Mesothelial cell of epicardium (in vitro differentiated cells): Measurements from ENCODE around the gene CALR. TPM values are rescaled to one million over a fixed set of nuclear protein-coding genes. Genes with fewer than 3 reads are reported as not detected.

Experiments
- DNase-seq, 2 experiments: peaks; one replicate each; pipeline ENCODE4 v3.0.0; 2021; ENCODE audit warnings: low spot score in 2 of 2; ENCODE audit not compliant: unreplicated experiment in 2 of 2
- H3K27ac Mint-ChIP-seq: 2 replicates; pipeline ENCODE4 v1.8.0; 2021; ENCODE audit warnings: mixed read lengths
- H3K27me3 Mint-ChIP-seq: 2 replicates; pipeline ENCODE4 v1.8.0; 2021; ENCODE audit warnings: low read depth, mixed read lengths
- H3K36me3 Mint-ChIP-seq: 2 replicates; pipeline ENCODE4 v1.8.0; 2021; ENCODE audit warnings: mixed read lengths
- H3K4me1 Mint-ChIP-seq: 2 replicates; pipeline ENCODE4 v1.8.0; 2021; ENCODE audit warnings: mixed read lengths
- H3K4me3 Mint-ChIP-seq: 2 replicates; pipeline ENCODE4 v1.8.0; 2021; ENCODE audit warnings: mild to moderate bottlenecking, moderate library complexity, mixed read lengths
- H3K9me3 Mint-ChIP-seq: 2 replicates; pipeline ENCODE4 v1.8.0; 2021; ENCODE audit warnings: mixed read lengths
- CTCF ChIP-seq: fragments of 200-600 bp; sonication (generic); IDR thresholded peaks from one replicate; pipeline ENCODE4 v1.5.0; 2021; ENCODE audit warnings: antibody characterized with exemption; ENCODE audit not compliant: unreplicated experiment
- total RNA-seq: library from RNA; stranded (reverse); gene quantifications from 3 replicates; pipeline ENCODE4 v1.2.1, GENCODE V29; 2021

Gene CALR
- total RNA-seq, 1 donor from 2014 or later: 863 TPM

GRCh38 chr19:12944104-12944674 is 5.8 kb downstream of the CALR start:
- DNase-seq: no peak
- TF ChIP-seq CTCF: no peak
- Mint-ChIP-seq H3K9me3 (no peaks in the 10 kb centered on the region), H3K27ac (peak overlapping the region; percentile 98), H3K27me3 (no peaks in the 10 kb centered on the region), H3K4me1 (peaks cover 49% of the 10 kb centered on the region), H3K4me3 (no peak overlapping the region), H3K36me3 (peaks cover 32% of the 10 kb centered on the region)

GRCh38 chr19:12945479-12946091 is 7.2 kb downstream of the CALR start, which contains the start of gene RAD23A:
Gene RAD23A (plus strand): TSS chr19:12945862. CDS start chr19:12945949, 87 bp downstream.
- H3K4me3 Mint-ChIP-seq: peak within 1 kb of the TSS; percentile 81

GRCh38 chr19:12946092-12946721 is 7.8 kb downstream of the CALR start:
- Mint-ChIP-seq H3K27ac (peak overlapping the region; percentile 96), H3K4me3 (peak overlapping the region; percentile 81), H3K36me3 (peaks cover 28% of the 10 kb centered on the region), H3K27me3 (no peaks in the 10 kb centered on the region), H3K4me1 (peaks cover 30% of the 10 kb centered on the region), H3K9me3 (no peaks in the 10 kb centered on the region)
- peak; percentile 58 to 72 for DNase-seq
- TF ChIP-seq CTCF: no peak

More at GRCh38 chr19:12945479-12946091, 7.2 kb downstream of the CALR start, which contains the start of gene RAD23A:
- Mint-ChIP-seq H3K27me3 (no peaks in the 10 kb centered on the region), H3K4me1 (peaks cover 35% of the 10 kb centered on the region), H3K27ac (peak within 1 kb of the TSS; percentile 98), H3K9me3 (no peaks in the 10 kb centered on the region), H3K36me3 (peaks cover 26% of the 10 kb centered on the region)
- peak; percentile 98 to 99 for DNase-seq
- no peak for TF ChIP-seq CTCF

GRCh38 chr19:12946731-12947496 is 8.5 kb downstream of the CALR start:
- H3K27me3 Mint-ChIP-seq: no peaks in the 10 kb centered on the region
- H3K36me3 Mint-ChIP-seq: peaks cover 33% of the 10 kb centered on the region
- peaks cover 30% of the 10 kb centered on the region for H3K4me1 Mint-ChIP-seq

More at GRCh38 chr19:12946731-12947496, 8.5 kb downstream of the CALR start:
- TF ChIP-seq CTCF: no peak
- Mint-ChIP-seq H3K9me3 (no peaks in the 10 kb centered on the region), H3K4me3 (peak overlapping the region; percentile 81), H3K27ac (peak overlapping the region; percentile 96)
- no peak for DNase-seq
